IPS-11a (cell line): ENCODE measurements around the gene PPP1R1B.

ENCODE experiments used
- H3K4me3 ChIP-seq: one replicate; pipeline ENCODE4 v1.5.1; 2013; ENCODE audit warnings: low read depth, low read length, control low read depth

PPP1R1B gene

GRCh38 chr17:39631403-39631802 is 4.7 kb downstream of the PPP1R1B start:
- no peak overlapping the region for H3K4me3 ChIP-seq

GRCh38 chr17:39632153-39632941 is 5.6 kb downstream of the PPP1R1B start:
- H3K4me3 ChIP-seq, result no peak overlapping the region

- no peak overlapping the region for H3K4me3 ChIP-seq
Observed at GRCh38 chr17:39633570-39634183, 6.9 kb downstream of the PPP1R1B start.

GRCh38 chr17:39634384-39634871 is 7.7 kb downstream of the PPP1R1B start:
- H3K4me3 ChIP-seq, result no peak overlapping the region

GRCh38 chr17:39635614-39636176 is 8.9 kb downstream of the PPP1R1B start:
- H3K4me3 ChIP-seq, result no peak overlapping the region

DNA sequence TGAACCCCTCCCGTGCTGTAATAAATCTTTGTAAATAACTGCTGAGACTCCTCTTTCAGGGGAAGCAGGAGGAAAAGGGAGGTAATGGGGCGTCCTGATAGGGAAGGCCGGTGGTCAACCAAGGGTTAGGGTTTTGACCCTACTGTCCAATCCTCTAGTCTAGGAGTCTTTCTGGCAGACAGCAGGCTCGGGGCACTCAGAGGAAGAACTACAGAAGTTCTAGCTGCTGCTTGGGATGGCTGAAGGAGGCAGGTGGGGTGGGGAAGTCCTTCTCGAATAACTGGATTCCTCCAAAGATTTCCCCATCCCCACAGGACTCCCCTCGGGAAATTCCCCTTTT is 9.8 kb downstream of the PPP1R1B start:
- H3K4me3 ChIP-seq, result peak overlapping the region; percentile 10

GRCh38 chr17:39636927-39637736 is 10.4 kb downstream of the PPP1R1B start, which contains the start of gene STARD3:
Gene STARD3 (plus strand): TSS chr17:39637144. CDS start chr17:39653532, 16,388 bp downstream.
- H3K4me3 ChIP-seq, result peak within 1 kb of the TSS; percentile 81

- no peak overlapping the region for H3K4me3 ChIP-seq
Observed at GRCh38 chr17:39638317-39638716, 11.6 kb downstream of the PPP1R1B start.

DNA sequence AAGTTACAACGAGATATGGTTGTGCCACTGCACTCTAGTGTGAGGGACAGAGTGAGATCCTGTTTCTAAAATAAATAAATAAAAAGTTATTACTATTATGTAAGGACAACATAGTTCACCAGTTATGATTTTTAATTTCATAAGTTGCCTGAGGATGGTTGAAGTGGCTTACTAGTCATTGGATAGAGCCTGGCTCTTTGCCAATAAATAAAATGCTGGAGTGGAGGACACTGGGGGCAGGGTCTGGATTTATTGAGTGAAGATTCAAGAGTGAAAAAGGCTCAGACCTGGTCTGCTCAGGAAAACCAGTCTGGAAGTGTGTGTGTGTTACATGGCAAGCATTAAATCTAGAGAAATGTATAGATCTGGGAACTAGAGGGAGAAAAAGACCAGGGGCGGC is 12.3 kb downstream of the PPP1R1B start:
- H3K4me3 ChIP-seq, result no peak overlapping the region

DNA sequence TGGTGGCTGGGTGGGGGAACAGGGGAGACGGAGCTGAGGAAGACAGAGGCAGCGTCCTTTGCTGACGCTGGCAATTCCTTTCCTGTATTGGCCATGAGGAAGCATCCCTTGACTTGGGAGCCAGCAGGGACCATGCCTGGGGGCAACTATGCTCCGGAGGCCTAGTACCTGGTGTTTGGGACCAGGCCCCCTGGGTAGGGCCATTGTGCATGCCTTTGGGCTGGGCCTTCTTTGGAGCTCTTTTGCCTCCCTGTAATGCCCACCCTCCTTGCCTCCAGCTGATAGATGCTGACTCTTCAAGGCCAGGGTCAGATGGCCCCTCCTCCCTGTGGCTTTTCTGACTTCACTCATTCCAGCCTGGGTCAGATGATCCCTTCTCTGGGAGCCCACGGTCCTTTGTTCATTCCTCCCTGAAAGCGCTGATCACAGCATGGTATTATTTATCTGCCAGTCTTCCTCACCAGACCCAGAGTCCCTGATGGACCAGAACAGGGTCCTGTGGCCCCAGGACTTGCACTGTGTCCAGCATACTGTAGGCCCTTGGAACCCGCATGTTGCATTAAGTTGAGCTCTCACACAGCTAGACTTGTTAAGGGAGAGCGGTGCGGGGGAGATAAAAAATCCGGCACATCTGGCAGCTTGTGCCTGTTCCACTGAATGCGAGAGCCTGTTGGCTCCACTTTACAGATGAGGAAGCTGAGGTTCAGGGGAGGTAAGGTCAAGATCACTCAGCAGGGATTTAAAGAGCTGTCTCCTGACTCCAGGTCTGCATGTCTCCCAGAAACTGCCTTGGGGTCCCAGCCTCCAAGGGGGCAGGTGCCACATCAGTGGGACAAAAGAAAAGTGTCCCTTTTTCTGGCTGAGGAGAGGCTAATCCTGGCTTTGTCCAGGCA is 13.1 kb downstream of the PPP1R1B start:
- H3K4me3 ChIP-seq, result no peak overlapping the region

- no peak overlapping the region for H3K4me3 ChIP-seq
Observed at GRCh38 chr17:39640591-39641031, 13.9 kb downstream of the PPP1R1B start.

DNA sequence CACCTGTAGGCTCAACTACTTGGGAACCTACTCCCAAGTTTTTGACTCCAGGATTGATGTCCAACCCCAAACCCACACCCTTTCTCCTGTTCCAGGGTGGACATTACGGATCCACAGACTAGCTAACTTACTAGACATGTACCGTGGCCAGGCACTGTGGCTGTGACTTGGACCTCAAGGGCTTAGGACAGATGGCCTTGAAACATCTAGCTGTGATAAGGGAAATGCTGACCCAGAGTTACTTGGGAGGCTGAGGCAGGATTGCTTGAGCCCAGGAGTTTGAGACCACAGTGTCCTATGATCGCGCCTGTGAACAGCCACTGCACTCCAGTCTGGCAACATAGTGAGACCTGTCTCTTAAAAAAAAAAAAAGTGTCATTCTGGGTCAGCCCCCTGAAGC is 14.3 kb downstream of the PPP1R1B start:
- no peak overlapping the region for H3K4me3 ChIP-seq

- H3K4me3 ChIP-seq, result no peak overlapping the region
Observed at GRCh38 chr17:39641883-39642282, 15.1 kb downstream of the PPP1R1B start.

DNA sequence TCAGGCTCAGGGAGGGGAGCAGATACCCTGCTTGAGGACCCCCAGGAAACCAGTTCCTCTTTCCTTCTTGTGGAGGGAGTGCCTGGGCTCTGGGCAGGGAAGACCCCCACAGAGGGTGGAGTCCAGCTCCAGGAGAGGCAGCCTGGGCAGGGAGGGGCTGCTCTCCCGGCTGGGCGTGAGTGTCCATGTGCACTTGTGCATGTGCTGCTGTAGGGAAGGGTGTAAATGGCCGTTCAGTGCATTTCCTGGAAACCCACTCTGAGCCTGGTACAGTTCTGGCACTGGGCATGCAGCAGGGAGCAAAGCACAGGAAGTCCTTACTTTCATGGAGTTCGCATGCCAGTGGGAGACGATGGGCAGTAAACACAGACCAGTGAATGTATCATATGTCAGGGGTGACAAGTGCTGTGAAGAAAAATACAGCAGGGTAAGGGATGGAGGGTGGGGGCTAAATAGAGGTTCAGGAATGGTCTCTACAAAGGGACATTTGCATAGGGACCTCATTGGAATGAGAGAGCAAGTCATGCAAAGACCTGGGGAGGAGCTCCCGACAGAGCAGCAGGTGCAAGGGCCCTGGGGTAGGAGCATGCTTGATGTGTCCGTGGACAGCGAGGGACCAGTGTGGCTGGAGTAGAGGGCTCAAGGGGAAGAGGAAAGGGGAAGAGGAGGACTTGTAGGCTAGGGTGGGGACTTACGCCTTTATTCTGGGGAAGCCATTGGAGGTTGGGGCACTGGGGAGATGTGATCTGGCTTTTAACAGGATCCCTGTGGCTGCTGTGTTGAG is 15.7 kb downstream of the PPP1R1B start:
- no peak overlapping the region for H3K4me3 ChIP-seq

DNA sequence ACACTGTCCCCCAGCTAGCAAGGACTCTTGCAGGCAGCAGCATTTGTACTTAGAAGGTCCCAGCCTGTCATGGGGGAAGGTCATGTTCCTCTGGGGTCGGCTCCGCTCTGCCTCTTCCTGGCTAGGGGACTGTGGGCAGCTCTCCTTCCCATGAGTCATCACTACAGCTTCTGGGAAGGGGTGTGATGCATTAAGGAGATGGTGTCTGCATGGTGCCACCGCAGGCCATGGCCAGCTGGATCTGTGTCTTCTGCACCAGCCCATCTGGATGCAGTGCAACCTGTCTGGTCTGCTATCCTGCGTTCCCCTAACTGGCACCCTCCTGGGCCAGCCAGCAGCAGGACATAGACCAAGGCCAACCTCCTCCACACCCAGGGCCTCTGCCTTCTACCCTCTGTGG is 16.5 kb downstream of the PPP1R1B start:
- H3K4me3 ChIP-seq, result no peak overlapping the region

DNA sequence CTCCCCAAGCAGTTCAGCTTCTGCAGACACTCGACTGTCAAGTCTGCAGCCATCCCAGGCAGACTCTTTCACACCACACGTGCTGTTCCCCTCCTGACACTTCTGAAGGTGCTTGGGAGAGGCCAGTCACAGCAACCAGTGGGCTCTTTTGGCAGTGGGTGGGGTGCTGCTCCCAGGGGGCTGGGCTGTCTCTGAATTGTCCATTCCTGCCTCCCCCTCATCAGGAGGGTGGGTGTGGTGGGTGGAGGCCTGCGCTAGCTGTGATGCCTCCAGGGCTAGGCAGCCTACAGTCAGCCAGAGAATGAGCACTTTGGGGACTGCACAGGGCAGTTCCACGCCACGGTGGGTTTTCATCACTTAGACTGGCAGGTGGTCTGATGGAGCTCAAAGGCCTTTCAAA is 20.5 kb downstream of the PPP1R1B start:
- no peak overlapping the region for H3K4me3 ChIP-seq

DNA sequence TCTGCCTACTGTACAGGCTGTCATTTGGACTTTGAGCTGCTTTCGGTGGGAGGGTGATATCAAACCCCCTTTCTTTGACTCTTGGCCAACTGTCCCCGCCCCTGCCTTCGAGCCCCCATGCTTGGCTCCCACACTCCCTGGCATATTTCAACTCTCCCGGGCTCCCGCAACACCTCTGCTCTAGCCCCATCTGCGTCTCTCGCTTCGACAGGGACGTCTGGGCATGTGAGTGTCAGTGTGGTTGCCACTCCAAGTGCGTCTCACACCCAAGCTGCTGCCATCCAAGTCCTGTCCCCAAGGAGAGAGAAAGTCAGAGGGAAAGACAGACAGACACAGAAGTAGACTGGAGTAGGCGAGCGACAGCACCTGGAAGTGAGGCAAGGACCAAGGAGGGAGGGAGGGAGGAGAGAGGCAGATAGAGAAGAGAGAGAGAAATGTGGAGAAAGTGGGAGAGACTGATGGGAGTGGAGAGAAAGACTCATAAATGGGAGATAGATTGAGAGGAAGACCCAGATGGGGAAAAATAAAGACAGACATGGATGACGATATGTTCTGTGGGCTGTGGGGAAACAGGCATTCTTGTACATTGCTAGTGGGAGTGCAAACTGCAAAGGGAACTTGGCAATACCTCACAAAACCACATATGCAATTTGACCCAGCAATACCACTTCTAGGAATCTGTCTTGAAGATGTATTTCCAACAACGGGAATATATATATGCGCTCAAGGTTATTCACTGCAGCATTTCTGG is 22.0 kb downstream of the PPP1R1B start:
- no peak overlapping the region for H3K4me3 ChIP-seq

GRCh38 chr17:39650121-39650579 is 23.4 kb downstream of the PPP1R1B start:
- no peak overlapping the region for H3K4me3 ChIP-seq
